H9 (cell line): ENCODE data around the gene THRB. TPM values are rescaled to one million over a fixed set of nuclear protein-coding genes. Genes with fewer than 3 reads are reported as not detected.

ENCODE experiments used
- DNase-seq: peaks from one replicate; pipeline ENCODE4 v3.0.0-alpha.2; 2017
- H2AFZ ChIP-seq: one replicate; pipeline ENCODE4 v1.6.1; 2013; ENCODE audit warnings: mild to moderate bottlenecking, low read length, control low read depth, moderate library complexity
- H2AK5ac ChIP-seq: 2 replicates; pipeline ENCODE4 v1.6.1; 2013; ENCODE audit warnings: low read length, control low read depth, mixed read lengths; ENCODE audit not compliant: insufficient read length
- H2BK120ac ChIP-seq: one replicate; pipeline ENCODE4 v1.6.1; 2013; ENCODE audit warnings: low read depth, mild to moderate bottlenecking, low read length, control low read depth, inconsistent platforms; ENCODE audit not compliant: poor library complexity, severe bottlenecking
- H2BK12ac ChIP-seq: 2 replicates; pipeline ENCODE4 v1.6.1; 2013; ENCODE audit warnings: low read length, control low read depth, mixed read lengths, low read depth; ENCODE audit not compliant: insufficient read length
- H2BK15ac ChIP-seq: 2 replicates; pipeline ENCODE4 v1.6.1; 2013; ENCODE audit warnings: low read depth, low read length, control low read depth
- H2BK20ac ChIP-seq: one replicate; pipeline ENCODE4 v1.6.1; 2013; ENCODE audit warnings: low read depth, mild to moderate bottlenecking, low read length, control low read depth, inconsistent platforms; ENCODE audit not compliant: poor library complexity, severe bottlenecking
- H2BK5ac ChIP-seq: 2 replicates; pipeline ENCODE4 v1.6.1; 2013; ENCODE audit warnings: low read length, control low read depth, mixed read lengths; ENCODE audit not compliant: insufficient read length
- H3K14ac ChIP-seq: 2 replicates; pipeline ENCODE4 v1.6.1; 2013; ENCODE audit warnings: low read length, control low read depth; ENCODE audit not compliant: insufficient read depth
- H3K18ac ChIP-seq: 2 replicates; pipeline ENCODE4 v1.6.1; 2013; ENCODE audit warnings: low read depth, mild to moderate bottlenecking, mixed read lengths, low read length, control low read depth; ENCODE audit not compliant: insufficient read length
- H3K23ac ChIP-seq: 2 replicates; pipeline ENCODE4 v1.6.1; 2013; ENCODE audit warnings: low read length, control low read depth, mixed read lengths, low read depth; ENCODE audit not compliant: insufficient read length
- H3K23me2 ChIP-seq: 2 replicates; pipeline ENCODE4 v1.6.1; 2013; ENCODE audit warnings: low read depth, mild to moderate bottlenecking, mixed read lengths, low read length, control low read depth; ENCODE audit not compliant: insufficient read length, poor library complexity, severe bottlenecking
- H3K27ac ChIP-seq: 2 replicates; pipeline ENCODE4 v1.5.1; 2013; ENCODE audit warnings: low read length, control low read depth, mixed read lengths, low read depth; ENCODE audit not compliant: insufficient read length
- H3K27me3 ChIP-seq: 2 replicates; pipeline ENCODE4 v1.6.1; 2013; ENCODE audit warnings: low read length, control low read depth, inconsistent platforms; ENCODE audit not compliant: insufficient read depth
- H3K4ac ChIP-seq: 2 replicates; pipeline ENCODE4 v1.6.1; 2013; ENCODE audit warnings: low read depth, mild to moderate bottlenecking, control low read depth, inconsistent platforms, low read length, moderate library complexity
- H3K4me1 ChIP-seq: 2 replicates; pipeline ENCODE4 v1.6.1; 2013; ENCODE audit warnings: low read length, control low read depth, inconsistent platforms; ENCODE audit not compliant: insufficient read depth
- H3K4me2 ChIP-seq: 2 replicates; pipeline ENCODE4 v1.6.1; 2013; ENCODE audit warnings: low read length, control low read depth, mixed read lengths; ENCODE audit not compliant: insufficient read length, insufficient read depth
- H3K56ac ChIP-seq: 2 replicates; pipeline ENCODE4 v1.6.1; 2013; ENCODE audit warnings: low read depth, mild to moderate bottlenecking, mixed read lengths, low read length, control low read depth; ENCODE audit not compliant: insufficient read length
- H3K79me1 ChIP-seq: 2 replicates; pipeline ENCODE4 v1.6.1; 2013; ENCODE audit warnings: low read depth, mild to moderate bottlenecking, moderate library complexity, low read length, control low read depth, inconsistent platforms; ENCODE audit not compliant: insufficient read depth, poor library complexity, severe bottlenecking
- H3K79me2 ChIP-seq: 2 replicates; pipeline ENCODE4 v1.6.1; 2013; ENCODE audit warnings: low read length, control low read depth, inconsistent platforms; ENCODE audit not compliant: insufficient read depth
- H3K9ac ChIP-seq: 2 replicates; pipeline ENCODE4 v1.6.1; 2013; ENCODE audit warnings: low read length, control low read depth, mixed read lengths; ENCODE audit not compliant: insufficient read length; ENCODE audit errors: extremely low read depth
- H3K9me3 ChIP-seq: one replicate; pipeline ENCODE4 v1.6.1; 2013; ENCODE audit warnings: low read depth, low read length, inconsistent platforms; ENCODE audit not compliant: control insufficient read depth
- H3T11ph ChIP-seq: one replicate; pipeline ENCODE4 v1.6.1; 2013; ENCODE audit warnings: mild to moderate bottlenecking, low read length, control low read depth, inconsistent platforms
- H4K20me1 ChIP-seq: one replicate; pipeline ENCODE4 v1.6.1; 2013; ENCODE audit not compliant: control insufficient read depth, insufficient read length, insufficient read depth
- H4K5ac ChIP-seq: 2 replicates; pipeline ENCODE4 v1.6.1; 2013; ENCODE audit warnings: low read depth, mild to moderate bottlenecking, mixed read lengths, low read length, control low read depth; ENCODE audit not compliant: insufficient read length
- H4K8ac ChIP-seq: replicated peaks from 2 replicates; pipeline ENCODE4 v1.6.1; 2013; ENCODE audit warnings: low read length, control low read depth, mixed read lengths, low read depth; ENCODE audit not compliant: insufficient read length
- H4K91ac ChIP-seq: 2 replicates; pipeline ENCODE4 v1.6.1; 2013; ENCODE audit warnings: low read depth, mild to moderate bottlenecking, moderate library complexity, mixed read lengths, low read length, control low read depth; ENCODE audit not compliant: insufficient read length
- H3K27ac Mint-ChIP-seq, 3 experiments: 2 replicates in 2 of 3; 3 replicates in 1 of 3; pipeline ENCODE4 v1.8.0; 2020 to 2021; ENCODE audit warnings: mixed read lengths in 3 of 3, mild to moderate bottlenecking in 1 of 3, moderate library complexity in 1 of 3
- H3K27me3 Mint-ChIP-seq: 2 replicates; pipeline ENCODE4 v1.8.0; 2021; ENCODE audit warnings: low read depth, mild to moderate bottlenecking, moderate library complexity, mixed read lengths
- H3K36me3 Mint-ChIP-seq, 3 experiments: 2 replicates in 2 of 3; 3 replicates in 1 of 3; pipeline ENCODE4 v1.8.0; 2020 to 2021; ENCODE audit warnings: low read depth in 3 of 3, mixed read lengths in 3 of 3; ENCODE audit not compliant: insufficient read depth in 1 of 3
- H3K4me1 Mint-ChIP-seq, 2 experiments: 2 replicates each; pipeline ENCODE4 v1.8.0; 2020; ENCODE audit warnings: mixed read lengths in 2 of 2
- H3K4me3 Mint-ChIP-seq, 2 experiments: 2 replicates in 1 of 2; 3 replicates in 1 of 2; pipeline ENCODE4 v1.8.0; 2020 to 2021; ENCODE audit warnings: mild to moderate bottlenecking in 2 of 2, mixed read lengths in 2 of 2, moderate library complexity in 1 of 2
- H3K9me3 Mint-ChIP-seq, 2 experiments: 2 replicates in 1 of 2; 3 replicates in 1 of 2; pipeline ENCODE4 v1.8.0; 2020; ENCODE audit warnings: mild to moderate bottlenecking in 2 of 2, mixed read lengths in 2 of 2, moderate library complexity in 1 of 2
- CTCF ChIP-seq: fragments of 200-600 bp; sonication (generic); conservative IDR thresholded peaks from 3 replicates; pipeline ENCODE4 v1.8.0; 2021; ENCODE audit warnings: antibody characterized with exemption, mild to moderate bottlenecking
- WGBS: extraction: QIAGEN DNeasy Blood & Tissue Kit; methylation state at CpG from one replicate; pipeline ENCODE4 v1.1.7; 2013; ENCODE audit warnings: missing lambda C conversion rate, low lambda C conversion rate, mixed read lengths; ENCODE audit not compliant: insufficient read length; ENCODE audit errors: extremely low coverage; 5-methylcytosine and 5-hydroxymethylcytosine counted together
- total RNA-seq: library from RNA; stranded (reverse); gene quantifications from 2 replicates; pipeline ENCODE4 v1.2.1, GENCODE V29; 2021

The THRB gene
- total RNA-seq, 1 experiment from 2014 or later = 8.6 TPM

DNA sequence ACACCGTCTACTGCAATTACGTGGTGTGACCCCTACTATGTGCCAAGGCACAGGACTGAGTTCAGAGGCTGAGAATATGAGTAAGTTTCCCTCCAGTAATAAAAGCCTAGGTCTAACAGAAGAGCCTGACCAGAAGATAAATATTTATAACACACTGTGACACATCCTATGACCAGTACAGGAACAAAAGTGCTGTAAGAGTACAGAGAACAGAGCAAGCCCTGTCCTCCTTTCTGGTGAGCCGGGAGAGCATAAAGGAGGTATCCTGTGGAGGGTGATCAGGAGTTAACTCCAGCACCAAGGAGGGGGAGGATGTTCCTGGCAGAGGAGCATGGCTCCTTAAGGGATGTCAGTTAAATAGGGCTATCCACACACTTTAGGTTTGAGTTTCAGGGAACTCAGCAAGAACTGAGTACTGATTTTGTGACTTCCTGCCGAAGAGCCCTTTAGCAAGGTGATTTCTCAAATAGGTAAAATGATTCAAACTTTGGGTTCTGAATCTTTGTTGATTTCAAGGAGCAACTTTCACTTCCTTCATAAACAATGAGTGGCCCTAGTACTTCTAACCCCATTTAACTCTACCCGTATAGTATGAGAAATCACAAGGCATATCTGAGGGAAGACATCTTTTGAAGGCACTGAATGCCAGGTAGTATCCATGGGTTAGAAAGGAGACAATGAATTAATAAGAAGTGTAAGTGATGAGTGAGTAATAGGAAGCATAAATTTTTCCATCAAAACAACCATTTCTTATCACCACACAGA lies 198.0 kb downstream of the THRB start:
- Histone ChIP-seq H3K14ac (no peak overlapping the region), H3K23ac (no peak overlapping the region), H3K27me3 (no peaks in the 10 kb centered on the region), H4K20me1 (no peaks in the 10 kb centered on the region), H2AK5ac (no peak overlapping the region), H3K4ac (no peak overlapping the region), H4K8ac (no peak overlapping the region), H2BK120ac (no peak overlapping the region), H3K9ac (no peak overlapping the region), H3K4me1 (no peaks in the 10 kb centered on the region; the same call in 1 of the 2 replicates), H3K79me2 (no peaks in the 10 kb centered on the region), H4K91ac (no peak overlapping the region), H3K9me3 (no peaks in the 10 kb centered on the region), H3T11ph (no peak overlapping the region), H3K56ac (no peak overlapping the region), H3K27ac (no peak overlapping the region), H2BK12ac (no peak overlapping the region), H2BK5ac (no peak overlapping the region), H2BK20ac (no peak overlapping the region), H2AFZ (no peak overlapping the region), H3K4me2 (no peak overlapping the region), H3K18ac (no peak overlapping the region), H3K79me1 (no peaks in the 10 kb centered on the region), H3K23me2 (no peaks in the 10 kb centered on the region), H4K5ac (no peak overlapping the region), H2BK15ac (no peak overlapping the region)
- 0 out of 7 replicates have a peak, but pooled peaks cover 0 to 1% (median 0%) of the 10 kb centered on the region in 3 experiments for H3K36me3 Mint-ChIP-seq
- no peak for TF ChIP-seq CTCF
- WGBS = no CpG with 5 or more reads among the region's 5 CpGs
- peaks cover 7 to 8% of the 10 kb centered on the region in 2 experiments for H3K4me1 Mint-ChIP-seq
- DNase-seq = no peak
- no peaks in the 10 kb centered on the region; a peak in 1 of 5 replicates for H3K9me3 Mint-ChIP-seq
- H3K4me3 Mint-ChIP-seq = no peak overlapping the region
- H3K27ac Mint-ChIP-seq = no peak overlapping the region; a peak in 1 of 7 replicates
- H3K27me3 Mint-ChIP-seq = no peaks in the 10 kb centered on the region
